Measurements from ENCODE around the gene FAM171A2. TPM values are rescaled to one million over a fixed set of nuclear protein-coding genes. Genes with fewer than 3 reads are reported as not detected.
"Not testable (repeated sequence)": the region's sequence is repeated elsewhere in the genome, so short reads cannot be mapped to it uniquely, and the experiment has no call there.

The FAM171A2 gene
- polyA plus RNA-seq, 1 experiment: 2.3 TPM

DNA sequence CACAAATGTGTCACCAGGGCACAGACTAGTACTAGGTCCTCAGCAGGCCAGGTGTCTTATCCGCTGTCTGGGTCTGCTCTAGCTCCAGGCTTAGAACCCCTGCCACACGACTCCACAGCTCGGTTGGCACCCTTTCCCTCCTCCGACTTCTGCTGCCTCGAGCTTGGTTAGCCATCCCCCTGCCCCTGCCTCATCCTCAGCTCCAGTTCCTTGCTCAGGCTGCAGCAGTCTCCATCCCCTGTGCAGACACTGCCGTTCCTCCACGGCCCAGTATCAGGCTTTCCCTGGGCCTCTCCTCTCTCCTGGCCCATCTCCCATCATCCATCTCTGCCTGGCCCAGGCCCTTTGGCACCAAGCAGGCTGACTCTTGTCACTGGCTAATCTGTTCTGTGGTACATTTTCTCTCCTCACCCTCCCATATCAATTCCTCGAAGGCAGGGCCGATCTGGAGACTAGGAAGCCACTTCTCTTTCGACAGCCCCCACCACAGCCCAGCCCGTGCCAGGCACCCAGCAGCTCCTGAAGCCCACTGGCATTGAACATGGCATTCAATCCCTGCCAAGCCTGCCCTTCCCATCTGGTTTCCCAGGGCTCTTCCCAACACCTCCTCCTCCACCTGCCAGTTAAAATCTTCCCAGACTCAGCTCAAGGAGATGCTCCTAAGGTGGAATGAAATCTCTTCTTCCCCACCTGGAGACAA lies 20.0 kb downstream of the FAM171A2 start:
- Histone ChIP-seq H3K4me3 (ENCODE audit: low read depth, low read length) (no peak overlapping the region), H3K27me3 (ENCODE audit: control insufficient read depth, insufficient read depth, low read length) (no peaks in the 10 kb centered on the region), H3K36me3 (ENCODE audit: control insufficient read depth, insufficient read depth, low read length) (no peaks in the 10 kb centered on the region)
- no peak for TF ChIP-seq CTCF (IDR thresholded peaks at IDR 0.05; ENCODE audit: insufficient read depth, low read depth, low read length)
- CTCF ChIA-PET: interaction anchor here (3.3 kb wide), 1 partner anchor 11 kb away, joined by 28 read pairs; no protein-coding TSS in a partner anchor
- DNase-seq (ENCODE audit: low read depth): no peak
- POLR2A ChIA-PET: no interaction called here

DNA sequence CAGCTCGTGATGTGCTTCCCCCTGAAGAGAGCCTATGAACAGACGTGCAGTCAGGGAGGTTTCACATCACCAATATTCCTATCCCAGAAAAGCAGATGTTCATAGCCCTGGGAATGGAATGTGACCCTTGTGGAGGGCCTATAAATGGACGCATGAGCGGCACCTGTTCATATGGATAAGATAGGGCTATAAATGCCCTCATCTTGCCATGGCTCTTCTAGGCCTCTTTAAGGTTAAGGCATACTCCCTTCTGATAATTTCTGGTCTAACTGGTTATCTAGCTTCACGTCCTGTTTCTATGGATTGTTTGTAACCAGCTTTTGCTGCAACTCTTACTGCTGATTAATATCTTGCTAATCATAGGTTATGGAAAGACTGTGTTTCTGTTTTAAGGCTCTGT lies 23.1 kb downstream of the FAM171A2 start:
- POLR2A ChIA-PET; DNase-seq (ENCODE audit: low read depth); H3K27me3 ChIP-seq (ENCODE audit: control insufficient read depth, insufficient read depth, low read length); H3K36me3 ChIP-seq (ENCODE audit: control insufficient read depth, insufficient read depth, low read length); H3K4me3 ChIP-seq (ENCODE audit: low read depth, low read length): not testable (repeated sequence)
- CTCF ChIA-PET: interaction anchor here (0.6 to 3.5 kb wide), 3 partner anchors 9 to 23 kb away, joined by 3 to 24 read pairs (median 14); partner anchors contain the start of gene FAM171A2

- TF ChIP-seq CTCF (IDR thresholded peaks at IDR 0.05; ENCODE audit: insufficient read depth, low read depth, low read length): no peak
- POLR2A ChIA-PET: no interaction called here
- no peak overlapping the region for H3K4me3 ChIP-seq (ENCODE audit: low read depth, low read length)
- 0 out of 2 replicates have a peak, but pooled peaks cover 2% of the 10 kb centered on the region for H3K27me3 ChIP-seq (ENCODE audit: control insufficient read depth, insufficient read depth, low read length)
- H3K36me3 ChIP-seq (ENCODE audit: control insufficient read depth, insufficient read depth, low read length): no peaks in the 10 kb centered on the region
- CTCF ChIA-PET: interaction anchor here (1.2 to 1.5 kb wide), 2 partner anchors 12 to 185 kb away, joined by 4 to 6 read pairs; no protein-coding TSS in a partner anchor
- DNase-seq (ENCODE audit: low read depth): no peak
Observed at GRCh38 chr17:44338702-44339101, 25.0 kb downstream of the FAM171A2 start.

GRCh38 chr17:44335968-44336367 lies 27.7 kb downstream of the FAM171A2 start:
- ChIA-PET POLR2A (no interaction called here), CTCF (interaction anchor here (0.6 to 1.1 kb wide), 4 partner anchors 9 to 365 kb away, joined by 3 to 6 read pairs (median 4); partner anchors contain the start of gene GRN)
- H3K36me3 ChIP-seq (ENCODE audit: control insufficient read depth, insufficient read depth, low read length): no peaks in the 10 kb centered on the region

GRCh38 chr17:44335564-44335963 lies 28.1 kb downstream of the FAM171A2 start:
- Histone ChIP-seq H3K27me3 (ENCODE audit: control insufficient read depth, insufficient read depth, low read length) (0 out of 2 replicates have a peak, but pooled peaks cover 2% of the 10 kb centered on the region), H3K4me3 (ENCODE audit: low read depth, low read length) (no peak overlapping the region), H3K36me3 (ENCODE audit: control insufficient read depth, insufficient read depth, low read length) (no peaks in the 10 kb centered on the region)
- POLR2A ChIA-PET: no interaction called here
- CTCF ChIA-PET: interaction anchor here (0.6 to 7.8 kb wide), 5 partner anchors 9 to 365 kb away, joined by 3 to 59 read pairs (median 6); partner anchors contain the start of genes GRN and SLC25A39
- DNase-seq (ENCODE audit: low read depth): no peak
- no peak for TF ChIP-seq CTCF (IDR thresholded peaks at IDR 0.05; ENCODE audit: insufficient read depth, low read depth, low read length)

More at GRCh38 chr17:44335968-44336367, 27.7 kb downstream of the FAM171A2 start:
- TF ChIP-seq CTCF (IDR thresholded peaks at IDR 0.05; ENCODE audit: insufficient read depth, low read depth, low read length): no peak
- no peak for DNase-seq (ENCODE audit: low read depth)
- H3K27me3 ChIP-seq (ENCODE audit: control insufficient read depth, insufficient read depth, low read length): 0 out of 2 replicates have a peak, but pooled peaks cover 2% of the 10 kb centered on the region
- H3K4me3 ChIP-seq (ENCODE audit: low read depth, low read length): no peak overlapping the region

Data from BJ (cell line).